ENCODE results near the gene CBFA2T3.

DNA sequence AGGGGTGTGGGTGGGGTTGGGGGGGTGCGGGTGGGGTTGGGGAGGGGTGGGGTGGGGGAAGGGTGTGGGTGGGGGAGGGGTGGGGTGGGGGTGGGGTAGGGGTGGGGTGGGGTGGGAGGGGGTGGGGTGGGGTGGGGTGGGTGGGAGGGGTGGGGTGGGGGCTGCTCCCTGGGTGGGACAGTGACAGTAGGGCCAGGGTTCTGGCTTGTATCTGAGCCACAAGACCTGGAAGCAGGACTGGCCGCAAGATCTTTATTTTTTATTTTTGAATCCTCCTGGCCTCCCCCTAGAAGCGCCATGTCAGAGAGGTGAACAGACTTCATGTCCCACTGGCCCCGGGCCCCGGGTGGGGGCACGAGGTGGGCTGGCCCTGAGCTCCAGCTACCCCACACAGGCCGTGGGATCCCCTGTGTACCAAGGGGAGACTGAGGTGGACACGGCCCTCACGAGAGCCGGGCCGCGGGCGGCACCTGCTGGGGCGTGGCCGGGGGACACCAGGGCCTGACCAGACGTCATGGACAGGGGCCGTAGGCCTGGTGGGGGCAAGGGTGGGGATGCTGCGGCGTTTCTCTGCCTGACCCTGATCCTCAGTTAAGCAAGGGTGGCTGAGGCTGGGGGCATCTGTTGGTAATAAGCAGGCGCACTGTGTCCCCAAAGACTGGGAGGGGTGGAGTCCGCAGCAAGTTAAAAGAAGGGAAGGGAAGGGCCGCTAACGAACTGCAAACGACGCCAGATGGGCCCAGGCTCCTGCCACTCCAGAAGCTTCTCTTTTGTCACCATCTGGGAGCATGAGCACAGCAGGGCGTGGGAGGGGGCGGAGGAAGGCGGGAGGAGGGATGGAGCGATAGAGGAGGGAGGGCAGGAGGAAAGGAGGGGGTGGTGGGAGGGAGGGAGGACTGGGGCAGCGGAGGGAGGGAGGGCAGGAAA, 88.3 kb downstream of the CBFA2T3 start:
- TF ChIP-seq EZH2 (IDR thresholded peaks at IDR 0.05) (no peak), POLR2AphosphoS5 (IDR thresholded peaks at IDR 0.05; ENCODE audit: borderline replicate concordance, low read depth, low read length) (no peak), FOXP2 (optimal IDR thresholded peaks at IDR 0.05; ENCODE audit: control extremely low read depth, extremely low read length, insufficient read depth) (no peak)
